Tibial nerve (tissue), 3 donors: Measurements from ENCODE around the gene PUSL1.

Experiments
- CTCF ChIP-seq, 5 experiments: fragments of 200-600 bp in 3 of 5; fragments of 450-650 bp in 2 of 5; sonication (generic) in 3 of 5; IDR thresholded peaks; one replicate each; pipeline ENCODE4 v1.5.1; 2016 to 2019; ENCODE audit warnings: antibody characterized with exemption in 5 of 5, mild to moderate bottlenecking in 3 of 5, moderate library complexity in 2 of 5
- POLR2A ChIP-seq, 2 donors: fragments of 450-650 bp; IDR thresholded peaks; one replicate each; pipeline ENCODE4 v1.6.1; 2017; ENCODE audit warnings: antibody characterized with exemption in 2 of 2, mild to moderate bottlenecking in 2 of 2, moderate library complexity in 2 of 2

- peak in 1 of 5 experiments; percentile 38 for TF ChIP-seq CTCF (IDR thresholded peaks at IDR 0.05)
- TF ChIP-seq POLR2A (IDR thresholded peaks at IDR 0.05) = peak; percentile 12 to 64
Measured at GRCh38 chr1:1324524-1325287, 16.3 kb downstream of the PUSL1 start, which contains the start of the genes CPTP and INTS11.
